Stimulated activated CD4-positive, alpha-beta T cell treated with anti-CD3 and anti-CD28 coated beads, Interleukin-4, amount 100 ng/mL, for 4 hours (primary cell): ENCODE data around the gene C16orf74.

Experiments
- DNase-seq, 2 experiments: peaks; one replicate each; pipeline ENCODE4 v3.0.0-alpha.2; 2020

C16orf74 gene

DNA sequence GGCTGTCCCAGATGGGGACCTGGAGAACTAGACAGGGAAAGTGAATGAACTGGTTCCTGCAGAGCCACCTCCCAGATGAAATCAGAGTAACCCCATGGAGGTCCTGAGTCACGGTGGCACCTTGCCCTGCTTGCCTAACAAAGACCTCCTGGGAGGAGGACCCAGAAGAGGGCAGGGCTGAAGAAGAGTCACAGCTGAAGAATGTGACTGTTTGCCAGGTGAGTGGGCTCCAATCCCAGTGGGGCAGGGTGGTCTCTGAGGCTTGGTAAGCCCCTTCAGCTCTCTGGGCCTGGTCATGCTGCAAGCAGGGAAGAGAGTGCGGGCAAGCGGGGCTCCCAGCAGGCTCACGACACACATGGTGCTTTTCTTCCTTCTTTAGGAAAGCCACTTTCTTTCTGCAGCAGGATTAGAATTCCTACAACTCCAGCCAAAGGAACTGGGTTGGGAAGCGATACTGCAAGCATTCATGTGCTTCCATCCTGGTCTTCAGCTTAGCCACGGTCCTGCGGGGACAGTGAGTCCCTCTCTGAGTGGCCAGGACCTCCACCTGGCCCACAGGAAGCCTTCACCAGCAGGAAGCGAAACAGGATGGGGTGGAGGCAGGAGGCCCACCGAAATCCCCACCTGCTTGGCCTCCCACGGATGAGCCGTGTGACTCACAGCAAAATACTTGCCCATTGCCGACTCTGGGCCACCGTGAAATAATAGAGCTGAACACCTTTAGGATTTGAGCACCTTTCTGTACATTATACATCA is 4.3 kb downstream of the C16orf74 start:
- DNase-seq, result no peak

GRCh38 chr16:85738923-85739715 is 11.8 kb downstream of the C16orf74 start:
- DNase-seq, result no peak

- no peak for DNase-seq
These were observed 14.0 kb downstream of the C16orf74 start for GRCh38 chr16:85736921-85737320.

DNA sequence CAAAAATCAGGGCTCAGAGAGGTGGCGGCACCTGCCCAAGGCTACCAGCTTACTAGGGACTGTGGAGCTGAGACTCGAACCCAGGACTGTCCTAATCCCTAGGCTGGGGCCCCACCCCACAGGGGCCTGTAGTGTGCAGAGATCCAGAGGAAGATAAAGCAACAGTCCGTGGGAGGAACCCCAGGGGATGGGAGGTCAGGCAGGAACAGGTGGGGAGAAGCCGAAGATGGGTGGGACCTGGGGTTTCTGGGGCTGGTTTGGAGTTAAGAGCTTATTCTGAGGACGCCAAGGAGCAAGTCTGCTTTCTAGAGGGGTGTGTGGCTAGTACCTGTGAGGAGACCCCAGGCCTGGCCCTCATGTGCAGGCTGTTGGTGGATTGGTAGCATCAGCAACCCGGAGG is 14.9 kb downstream of the C16orf74 start:
- DNase-seq, result no peak

- peak in 1 of 2 experiments; percentile 9 for DNase-seq
These were observed 15.7 kb downstream of the C16orf74 start for GRCh38 chr16:85735225-85735635.

- no peak for DNase-seq
These were observed 16.4 kb downstream of the C16orf74 start for GRCh38 chr16:85734311-85735017.

DNA sequence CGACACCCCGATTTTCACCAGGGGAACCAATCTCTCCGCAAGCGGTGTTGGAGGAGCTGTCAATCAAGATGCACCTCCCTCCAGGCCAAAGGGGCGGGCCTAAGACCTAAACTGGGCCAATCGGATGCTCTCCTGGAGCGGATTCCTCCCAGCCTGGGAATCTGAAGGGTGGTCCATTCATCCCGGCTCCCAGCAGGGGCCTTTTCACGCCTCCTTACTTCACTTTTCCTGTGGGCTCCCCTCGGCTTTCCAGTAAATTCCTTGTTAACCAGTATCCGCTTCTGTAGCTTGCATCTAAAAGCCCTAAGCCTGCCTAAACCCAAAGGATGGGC is 17.1 kb downstream of the C16orf74 start:
- no peak for DNase-seq

DNA sequence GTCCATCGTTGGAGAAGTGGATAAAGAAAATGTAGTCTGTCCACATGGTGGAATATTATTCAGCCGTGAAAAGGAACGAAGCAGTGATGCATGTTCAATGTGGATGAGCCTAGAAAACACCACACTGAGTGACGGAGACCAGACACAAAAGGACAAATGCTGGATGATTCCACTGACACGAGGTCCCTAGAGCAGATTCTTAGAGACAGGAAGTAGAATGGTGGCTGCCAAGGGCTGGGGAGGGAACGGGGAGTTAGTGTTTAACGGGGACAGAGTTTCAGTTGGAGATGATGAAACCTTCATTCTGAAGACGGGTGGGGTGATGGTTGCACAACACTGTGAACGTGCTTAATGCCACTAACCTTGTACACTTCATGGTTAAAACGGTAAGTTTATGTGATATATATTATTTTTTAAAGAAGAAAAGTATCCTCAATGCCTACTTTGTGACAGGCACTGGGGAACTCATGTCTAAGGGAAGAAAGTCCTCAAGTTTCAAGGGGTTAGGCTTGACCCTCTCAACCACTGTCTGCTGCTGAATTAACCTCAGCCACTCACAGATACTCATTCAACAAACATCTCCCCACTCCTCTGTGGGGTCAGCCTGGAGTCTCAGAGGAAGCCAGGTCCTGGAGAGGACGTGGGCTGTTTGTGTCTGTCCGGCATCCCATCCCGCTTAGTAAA is 17.6 kb downstream of the C16orf74 start:
- no peak for DNase-seq

DNA sequence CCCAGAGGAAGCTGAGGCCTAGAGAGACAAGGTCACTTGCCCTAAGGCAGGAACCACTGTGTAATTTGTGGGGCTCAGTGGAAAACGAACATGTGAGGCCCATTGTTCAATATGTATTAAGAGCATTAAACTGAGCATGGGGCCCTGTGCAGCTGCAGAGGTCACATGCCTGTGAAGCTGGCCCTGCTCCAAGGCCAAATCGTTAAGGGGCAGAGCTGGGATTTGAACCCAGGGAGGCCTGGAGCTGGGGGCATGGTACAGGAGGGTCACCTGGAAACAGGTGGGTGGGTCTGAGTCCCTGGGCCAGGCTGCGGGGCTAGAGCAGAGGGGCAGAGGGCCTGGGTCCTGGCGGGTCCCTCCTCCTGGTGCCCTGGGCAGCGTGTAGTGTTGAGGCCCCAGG is 19.7 kb downstream of the C16orf74 start:
- no peak for DNase-seq

- DNase-seq, result no peak
These were observed 20.8 kb downstream of the C16orf74 start for GRCh38 chr16:85730186-85730465.

DNA sequence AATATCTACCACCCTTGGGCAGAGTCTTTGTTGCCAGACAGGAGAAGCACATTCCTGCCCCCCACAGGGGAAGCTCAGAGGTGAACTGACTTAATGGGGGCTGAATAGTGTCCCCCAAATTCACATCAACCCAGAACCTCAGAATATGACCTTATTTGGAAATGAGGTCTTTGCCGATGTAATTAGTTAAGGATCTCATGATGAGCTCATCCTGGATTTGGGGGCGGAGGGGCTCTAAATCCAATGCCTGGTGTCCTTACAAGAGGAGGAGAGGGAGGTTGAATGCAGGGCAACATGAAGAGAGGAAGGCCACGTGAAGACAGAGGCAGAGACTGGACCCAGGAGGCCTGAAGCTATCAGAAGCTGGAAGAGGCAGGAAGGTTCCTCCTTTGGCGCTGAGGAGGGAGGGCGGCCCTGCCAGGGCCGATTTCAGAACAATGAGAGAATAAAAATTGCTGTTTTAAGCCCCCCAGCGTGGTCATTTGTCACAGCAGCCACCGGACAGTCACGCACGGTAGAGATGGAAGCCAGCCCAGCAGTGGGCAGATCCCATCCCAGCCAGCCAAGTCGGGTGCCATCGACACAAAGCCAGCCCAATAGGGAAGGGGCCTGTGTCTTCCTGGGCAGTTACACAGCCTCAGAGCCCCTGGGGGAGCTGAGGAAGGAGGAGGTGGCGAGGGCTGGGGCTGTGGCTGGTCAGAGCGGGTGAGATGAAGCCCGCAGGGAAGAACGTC is 21.3 kb downstream of the C16orf74 start:
- no peak for DNase-seq

DNA sequence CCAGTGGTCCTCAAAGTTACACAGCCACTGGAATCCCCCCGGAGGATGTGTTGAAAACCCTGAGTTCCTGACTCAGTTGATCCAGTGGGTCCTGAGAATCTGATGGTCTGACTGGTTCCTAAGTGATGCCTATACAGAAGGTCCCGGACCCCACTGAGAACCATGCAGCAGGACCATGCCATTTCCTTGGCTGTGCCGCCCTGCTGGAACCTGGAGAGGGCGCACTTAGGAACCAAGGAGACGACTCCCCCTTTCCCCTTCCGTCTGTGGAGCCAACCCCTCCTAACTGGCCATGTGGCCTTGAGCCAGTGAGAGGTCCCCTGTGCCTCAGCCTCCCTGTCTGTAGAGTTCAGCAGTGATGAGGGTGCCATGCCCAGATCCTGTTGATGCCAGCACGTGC is 22.0 kb downstream of the C16orf74 start:
- DNase-seq, result no peak

DNA sequence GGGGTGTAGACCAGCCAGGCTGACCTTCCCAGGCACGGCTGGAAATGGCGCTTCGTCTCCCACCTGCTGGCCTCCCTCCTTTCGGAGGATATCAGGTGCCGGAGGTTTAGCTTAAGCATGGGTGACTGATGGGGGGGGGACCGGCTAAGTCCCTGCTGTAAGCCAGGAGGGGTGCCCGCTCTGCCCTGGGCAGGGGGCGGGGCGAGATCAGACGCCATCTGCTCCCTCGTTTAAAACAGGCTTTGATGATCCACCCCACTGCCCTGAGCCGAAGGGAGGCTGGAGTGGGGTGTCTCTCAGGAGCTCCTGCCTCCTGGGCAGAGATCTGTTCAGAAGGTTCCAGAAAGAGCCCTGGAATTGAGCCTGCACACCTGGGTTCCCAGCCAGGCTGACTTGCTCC is 26.0 kb downstream of the C16orf74 start:
- DNase-seq, result no peak

DNA sequence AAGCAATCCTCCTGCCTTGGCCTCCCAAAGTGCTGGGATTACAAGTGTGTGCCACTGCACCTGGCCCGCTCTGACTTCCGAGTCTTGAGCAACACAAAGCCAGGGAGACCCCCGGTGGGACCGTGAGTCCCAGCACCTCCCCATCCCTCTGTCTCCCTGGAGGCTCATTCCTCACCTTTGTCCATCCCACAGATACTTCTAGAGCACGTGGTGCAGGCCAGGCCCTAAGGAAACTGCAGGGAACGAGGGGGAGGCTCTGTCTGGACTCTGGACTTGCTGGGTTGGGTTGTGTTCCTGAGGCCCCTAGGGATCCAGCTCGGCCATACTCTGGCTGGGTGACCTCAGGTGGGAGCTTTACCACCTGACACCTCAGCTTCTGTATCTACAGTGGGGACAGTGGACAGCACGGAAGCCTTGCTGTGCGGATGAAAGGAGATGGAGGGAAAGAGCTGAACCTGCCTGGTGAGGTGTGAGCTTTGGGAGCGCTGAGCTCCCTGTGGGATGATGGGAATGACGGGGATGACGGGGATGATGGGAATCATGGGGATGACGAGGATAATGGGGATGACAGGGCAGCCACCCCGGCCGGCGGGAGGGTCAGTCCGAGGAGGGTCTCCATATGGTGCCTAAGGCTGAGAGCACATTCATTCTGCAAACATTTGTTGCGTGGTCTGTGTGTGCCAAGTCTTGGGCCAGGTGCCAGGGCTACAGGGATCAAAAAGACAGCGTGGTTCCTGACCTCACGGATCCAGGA is 26.6 kb downstream of the C16orf74 start:
- no peak for DNase-seq

DNA sequence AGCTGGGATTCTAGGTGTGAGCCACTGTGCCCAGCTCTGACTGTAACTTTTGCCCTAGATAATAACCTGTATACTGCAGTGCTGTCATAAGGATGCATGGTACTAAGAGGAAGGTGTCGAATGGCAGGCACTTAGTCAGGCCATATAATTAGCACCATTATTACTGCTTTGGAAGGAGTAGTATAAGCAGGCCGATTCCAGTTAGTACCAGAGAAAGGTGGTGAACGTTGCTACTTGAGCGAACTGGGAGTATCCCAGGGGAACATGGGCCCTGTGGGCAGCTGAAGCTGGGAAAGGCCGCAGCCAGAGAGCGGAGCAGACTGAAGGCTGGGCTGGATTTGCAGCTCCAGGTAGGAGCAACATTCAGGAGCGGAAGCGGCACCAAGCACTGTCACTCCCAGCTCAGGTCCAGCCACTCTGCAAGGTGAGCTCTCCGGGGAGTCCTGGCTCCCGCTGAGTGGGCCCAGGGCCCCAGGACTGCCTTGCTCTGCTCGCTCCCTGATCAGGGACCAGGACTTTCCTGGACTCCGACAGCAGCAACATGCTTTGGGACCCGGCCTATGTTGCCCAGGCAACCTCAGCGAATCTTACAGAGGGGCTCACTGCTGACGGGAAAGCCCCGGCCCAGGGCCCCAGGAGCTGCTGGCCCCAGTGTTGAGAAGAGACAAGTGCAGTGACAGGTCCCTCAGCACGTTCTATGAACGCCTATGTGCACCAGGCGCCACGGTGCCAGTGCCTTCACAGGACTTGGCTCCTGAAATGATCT is 28.6 kb downstream of the C16orf74 start:
- no peak for DNase-seq

GRCh38 chr16:85720302-85720637 is 30.6 kb downstream of the C16orf74 start:
- DNase-seq, result no peak

DNA sequence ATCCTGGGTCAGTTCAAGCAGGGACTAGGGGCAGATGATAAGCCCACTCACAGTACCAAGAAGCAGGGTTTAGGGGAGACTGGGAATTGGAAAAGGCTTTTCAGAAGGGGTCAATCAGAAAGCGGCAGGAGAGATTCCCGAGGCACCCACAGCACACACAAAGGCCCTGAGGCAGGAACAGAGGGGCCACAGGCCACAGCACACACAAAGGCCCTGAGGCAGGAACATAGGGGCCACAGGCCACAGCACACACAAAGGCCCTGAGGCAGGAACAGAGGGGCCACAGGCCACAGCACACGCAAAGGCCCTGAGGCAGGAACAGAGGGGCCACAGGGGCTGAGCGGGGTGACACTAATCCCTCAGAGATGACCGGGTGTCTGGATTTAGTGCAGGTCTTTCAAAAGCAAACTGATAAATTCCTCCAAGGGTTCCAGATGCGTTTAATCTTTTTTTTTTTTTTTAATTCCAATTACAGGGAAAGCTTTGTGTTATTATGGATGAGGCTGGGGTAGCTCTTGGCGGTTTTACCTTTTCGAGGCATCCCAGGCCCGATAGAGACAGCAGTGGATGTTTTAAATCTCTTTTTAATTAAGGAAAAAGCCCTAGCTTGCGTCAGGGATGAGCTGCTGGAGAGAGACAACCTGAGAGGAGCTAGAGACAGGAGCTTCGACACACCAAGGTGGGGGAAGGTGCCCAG is 31.1 kb downstream of the C16orf74 start:
- no peak for DNase-seq

DNA sequence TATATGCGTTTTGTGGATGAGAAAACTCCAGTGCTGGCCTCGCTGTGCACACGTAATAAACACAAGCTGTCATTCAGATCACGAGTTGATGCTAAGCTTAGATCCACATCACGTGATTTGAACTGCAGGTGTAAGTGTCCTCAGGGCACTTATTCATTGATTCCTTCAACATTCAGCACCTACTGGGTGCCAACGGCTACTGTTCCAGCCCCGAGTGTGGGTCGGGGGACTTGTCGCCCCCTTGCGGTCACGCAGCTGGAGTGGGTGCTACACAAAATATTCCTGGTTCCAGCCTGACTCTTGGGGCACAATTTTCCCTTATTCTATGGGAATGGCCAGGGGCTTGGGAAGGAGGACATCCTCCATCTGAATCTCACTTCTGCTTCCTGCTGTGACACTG is 32.2 kb downstream of the C16orf74 start:
- DNase-seq, result no peak

DNA sequence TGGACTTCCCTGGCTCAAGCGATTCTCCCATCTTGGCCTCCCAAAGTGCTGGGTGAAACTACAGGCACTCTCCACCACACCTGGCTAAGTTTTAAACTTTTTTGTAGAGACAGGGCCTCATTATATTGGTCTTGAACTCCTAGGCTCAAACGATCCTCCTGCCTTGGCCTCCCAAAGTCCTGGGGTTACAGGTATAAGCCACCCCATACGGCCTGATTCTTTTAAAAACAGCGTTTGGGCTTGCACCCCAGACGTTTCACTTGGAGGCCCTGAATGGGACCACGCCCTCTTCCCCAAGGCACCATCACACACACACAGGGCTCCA is 32.8 kb downstream of the C16orf74 start:
- DNase-seq, result no peak

DNA sequence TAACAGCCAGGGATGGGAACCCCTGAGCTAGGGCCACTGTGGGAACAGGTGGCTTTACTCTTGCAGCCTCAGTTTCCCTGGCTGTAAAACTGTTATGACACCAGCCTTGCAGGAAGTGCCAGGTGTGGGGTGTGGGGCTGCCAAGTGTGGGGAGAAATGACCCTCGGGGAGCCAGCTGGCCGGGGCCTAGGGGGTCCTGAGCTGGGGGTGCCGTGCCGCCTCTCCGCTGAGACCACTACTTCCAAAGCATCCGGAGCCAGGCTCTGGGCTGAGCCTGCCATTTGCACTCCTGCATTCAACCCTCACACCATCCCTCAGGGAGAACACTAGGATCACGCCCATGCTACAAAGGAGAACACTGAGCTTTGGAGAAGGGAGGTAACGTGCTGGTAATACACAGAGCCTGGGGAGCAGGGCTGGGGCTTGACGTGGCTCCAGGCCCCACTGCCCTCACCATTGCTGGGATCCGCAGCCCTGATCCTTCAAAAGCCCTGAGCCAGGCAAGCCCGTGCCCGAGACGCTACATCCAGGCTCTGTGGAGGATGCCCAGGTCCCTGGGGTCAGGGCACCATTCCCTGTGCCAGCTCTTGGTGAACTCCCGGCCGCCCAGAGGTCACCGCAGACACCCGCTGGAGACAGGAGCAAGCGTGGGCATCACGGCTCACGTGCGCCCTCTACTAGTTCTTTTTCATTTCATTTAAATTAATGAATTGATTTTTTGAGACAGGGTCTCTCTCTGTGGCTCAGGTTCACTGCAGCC is 33.3 kb downstream of the C16orf74 start:
- DNase-seq, result peak; percentile 40 to 45
